SIG-M5 treated with dmso at 0.1 percent for 504 hours (cell line): ENCODE results near the gene TNIK.
"Not testable (repeated sequence)": the region's sequence is repeated elsewhere in the genome, so short reads cannot be mapped to it uniquely, and the experiment has no call there.

Experiments
- DNase-seq: peaks from one replicate; lab custom pipeline; 2025; ENCODE audit not compliant: unreplicated experiment; lab: John Stamatoyannopoulos, UW

TNIK gene

DNA sequence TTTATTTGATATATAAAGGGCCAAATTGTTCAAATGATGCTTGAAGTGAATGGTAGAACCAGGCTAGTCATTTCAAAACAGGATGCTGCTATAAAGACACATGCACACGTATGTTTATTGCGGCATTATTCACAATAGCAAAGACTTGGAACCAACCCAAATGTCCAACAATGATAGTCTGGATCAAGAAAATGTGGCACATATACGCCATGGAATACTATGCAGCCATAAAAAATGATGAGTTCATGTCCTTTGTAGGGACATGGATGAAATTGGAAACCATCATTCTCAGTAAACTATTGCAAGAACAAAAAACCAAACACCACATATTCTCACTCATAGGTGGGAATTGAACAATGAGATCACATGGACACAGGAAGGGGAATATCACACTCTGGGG is 172.4 kb downstream of the TNIK start:
- DNase-seq, result not testable (repeated sequence)

DNA sequence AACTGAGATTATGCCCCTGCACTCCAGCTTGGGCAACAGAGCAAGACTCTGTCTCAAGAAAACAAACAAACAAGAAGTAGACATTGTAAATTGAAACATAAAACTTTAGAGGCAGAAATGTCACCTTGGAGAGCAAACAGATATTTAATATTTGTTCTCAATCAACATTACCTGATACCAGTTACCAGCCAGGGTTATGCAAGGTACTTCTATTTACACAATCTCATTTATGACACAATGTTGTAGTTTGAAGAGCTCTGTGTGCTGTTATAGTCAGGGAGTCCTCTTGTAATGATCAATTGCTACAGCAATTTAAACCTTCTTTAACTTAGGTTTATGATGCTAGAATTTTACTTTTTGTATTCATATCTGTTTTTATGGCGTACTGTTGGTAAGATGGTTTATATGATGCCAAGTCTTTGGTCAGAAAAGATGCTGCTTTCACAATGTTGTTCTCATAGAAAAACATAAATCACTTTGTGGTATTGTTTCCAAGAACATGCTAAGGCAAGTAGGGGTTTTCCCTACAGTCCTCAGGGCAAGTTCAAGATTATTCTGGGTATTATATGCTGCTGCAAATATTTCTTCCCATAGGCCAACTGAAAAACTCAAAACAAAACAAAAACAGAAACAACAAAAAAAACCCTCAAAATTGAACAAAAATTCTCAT is 173.5 kb downstream of the TNIK start:
- no peak for DNase-seq

DNA sequence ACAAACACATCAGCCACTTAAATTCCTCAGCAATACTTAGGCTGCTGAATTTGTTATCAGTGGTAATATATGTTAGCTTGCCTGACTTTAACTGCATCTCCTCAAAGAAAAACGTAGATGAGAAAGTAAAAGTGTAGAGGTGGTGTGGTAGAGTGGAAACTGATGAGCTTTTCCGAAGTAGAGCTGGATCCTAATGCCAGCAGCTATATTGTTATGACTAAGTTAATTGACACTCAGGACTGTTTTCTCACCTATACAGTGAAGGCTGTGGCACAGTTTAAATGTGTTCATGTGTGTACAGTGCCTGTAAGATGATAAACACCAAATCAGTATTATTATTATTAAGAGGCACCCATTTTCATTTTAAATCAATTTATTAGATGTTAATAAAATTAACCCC is 174.9 kb downstream of the TNIK start:
- DNase-seq, result no peak

DNA sequence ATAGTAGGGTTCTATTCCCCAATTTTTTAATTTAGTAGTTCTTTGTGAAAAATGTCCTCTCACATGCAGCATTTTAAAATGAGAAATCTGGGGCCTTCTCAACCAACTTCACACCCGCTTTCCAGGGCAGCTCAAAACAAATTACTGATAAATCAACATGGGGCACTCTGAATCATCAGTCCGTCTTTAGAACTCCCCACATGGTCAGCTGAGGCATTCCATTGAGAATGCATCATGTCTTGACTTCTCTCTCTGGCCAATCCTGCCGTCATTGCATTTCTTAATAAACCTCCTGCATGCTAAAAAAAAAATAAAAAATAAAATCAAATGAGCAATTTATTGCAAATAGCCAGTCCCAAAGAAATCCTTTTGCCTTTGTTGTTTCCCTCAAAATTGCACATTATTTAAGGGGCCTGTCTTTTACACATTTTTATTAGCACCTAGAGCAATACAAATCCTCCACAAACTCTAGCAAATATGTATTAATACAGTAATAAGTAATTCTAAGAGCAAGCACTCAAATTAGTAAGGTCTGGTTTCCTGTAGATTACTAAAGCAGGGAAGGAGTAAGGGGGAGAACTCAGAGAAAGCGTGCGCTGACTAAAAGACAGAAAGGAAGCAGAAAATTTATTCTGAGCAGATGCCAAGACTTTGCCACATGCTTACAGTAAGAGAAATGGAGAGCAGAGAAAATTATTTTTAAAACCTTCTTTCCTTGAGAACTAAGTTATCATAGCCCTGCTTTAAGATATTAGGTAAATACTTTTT is 175.7 kb downstream of the TNIK start:
- no peak for DNase-seq

- no peak for DNase-seq
Measured at GRCh38 chr3:171283848-171284222, 176.4 kb downstream of the TNIK start.

DNA sequence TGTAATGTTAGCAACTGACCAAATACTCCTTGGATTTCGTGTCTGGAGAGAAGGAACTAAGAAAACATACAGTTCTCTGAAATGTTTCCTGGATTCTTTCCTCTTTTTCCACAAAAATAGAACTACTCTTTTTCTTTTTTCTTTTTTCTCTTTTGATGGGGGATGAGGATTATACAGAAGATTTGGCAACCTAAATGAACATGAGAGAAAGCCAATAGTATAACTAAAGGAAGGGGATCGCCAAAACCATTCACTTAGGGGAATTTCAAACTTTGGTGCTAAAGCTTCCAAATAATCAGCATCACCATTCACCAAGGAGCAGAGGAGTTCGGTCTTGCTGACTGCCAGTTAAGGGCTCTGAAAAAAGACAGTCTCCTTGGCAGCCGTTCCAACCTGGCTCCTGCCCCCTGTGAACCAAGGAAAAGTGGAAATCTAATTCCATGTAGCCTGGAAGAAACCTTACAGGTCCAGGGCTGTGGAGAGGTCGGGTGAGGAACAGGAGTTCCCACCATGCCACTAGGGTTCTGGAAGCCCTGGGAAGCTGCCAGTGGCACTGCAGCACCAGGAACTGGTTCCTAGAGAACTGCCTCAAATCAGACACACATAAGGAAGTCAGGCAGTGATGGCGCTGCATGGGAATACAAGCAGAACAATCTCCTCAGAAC is 176.9 kb downstream of the TNIK start:
- no peak for DNase-seq

DNA sequence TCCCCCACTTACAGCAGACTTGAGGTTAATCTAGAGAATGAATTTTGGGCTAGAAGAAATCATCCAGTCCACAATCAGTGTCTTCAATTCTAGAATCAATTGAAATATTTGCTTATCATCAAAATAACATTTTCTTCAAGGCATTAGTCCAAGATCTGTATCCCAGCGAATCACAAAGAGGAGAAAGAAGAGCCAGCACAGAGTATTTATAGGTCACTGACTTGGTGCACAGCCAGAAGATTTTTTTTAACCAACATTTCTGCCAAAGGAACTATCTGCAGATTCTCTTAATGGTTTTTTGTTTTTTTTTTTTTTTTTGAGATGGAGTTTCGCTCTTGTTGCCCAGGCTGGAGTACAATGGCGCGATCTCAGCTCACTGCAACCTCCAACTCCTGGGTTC is 178.2 kb downstream of the TNIK start:
- DNase-seq, result no peak

- DNase-seq, result no peak
Measured at GRCh38 chr3:171281256-171281992, 178.8 kb downstream of the TNIK start.

DNA sequence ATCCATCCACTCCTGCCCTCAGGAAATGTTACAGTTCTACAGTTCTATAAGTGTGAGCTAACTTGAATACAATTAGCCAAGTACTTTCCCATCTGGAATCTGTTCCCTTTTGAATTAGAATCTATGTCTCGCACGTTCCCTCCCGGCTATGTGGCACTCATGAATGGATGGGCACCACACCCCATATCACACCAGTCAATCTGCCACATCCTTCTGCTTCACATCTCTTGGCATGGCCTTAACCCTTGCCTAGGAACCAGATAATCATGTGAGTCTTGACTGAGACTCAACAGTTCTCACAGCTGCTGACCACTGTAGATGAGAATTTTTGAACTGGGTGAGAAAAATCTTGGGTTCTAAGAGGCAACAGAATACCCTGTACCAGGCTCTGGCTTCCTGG is 180.2 kb downstream of the TNIK start:
- no peak for DNase-seq

DNA sequence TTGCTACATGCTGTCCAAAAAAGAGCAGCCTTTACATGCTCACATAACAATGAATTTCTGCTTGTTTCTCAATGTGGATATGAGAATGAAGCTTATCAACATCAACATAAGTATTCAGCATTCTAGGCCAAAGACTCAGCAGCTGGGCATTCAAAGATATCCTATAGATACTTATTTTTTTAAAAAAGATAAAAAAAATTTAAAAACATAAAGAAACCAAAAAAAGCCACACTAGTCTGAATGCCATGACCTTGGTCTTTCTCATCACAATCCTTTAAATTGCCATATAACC is 182.0 kb downstream of the TNIK start:
- no peak for DNase-seq

DNA sequence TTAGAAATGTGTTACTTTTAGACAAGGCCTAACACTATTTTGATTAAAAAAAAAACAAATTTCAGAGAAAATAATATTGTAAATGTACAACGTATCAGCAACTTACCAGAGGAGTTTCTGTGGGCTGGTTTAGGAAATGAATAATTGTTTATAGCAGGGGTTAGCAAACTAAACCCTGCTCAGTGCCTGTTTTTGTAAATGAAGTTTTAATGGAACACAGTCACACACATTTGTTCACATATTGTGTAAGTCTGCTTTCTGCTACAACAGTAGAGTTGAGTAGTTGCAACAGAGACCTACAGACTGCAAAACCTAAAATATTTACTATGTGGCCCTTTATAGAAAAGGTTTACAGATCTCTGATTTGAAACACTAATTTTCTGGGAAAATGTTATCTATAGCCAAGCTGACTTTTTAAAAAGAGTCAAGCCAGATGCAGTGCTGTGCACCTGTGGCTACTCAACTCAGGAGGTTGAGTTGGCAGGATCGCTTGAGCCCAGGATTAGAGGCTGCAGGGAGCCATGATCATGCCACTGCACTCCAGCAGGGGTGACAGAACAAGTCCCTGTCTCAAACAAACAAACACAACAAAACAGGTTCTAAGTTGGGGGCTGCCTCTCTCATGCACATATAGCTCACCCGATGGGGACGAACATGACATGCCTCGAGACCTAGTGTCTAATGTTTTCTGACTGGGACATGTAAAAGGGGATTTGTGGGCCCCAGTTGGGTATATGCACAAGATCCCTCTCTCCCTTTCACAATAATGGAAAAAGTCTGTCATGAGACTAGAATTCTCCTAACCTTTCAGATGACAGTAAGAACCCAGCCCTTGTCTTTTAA is 182.5 kb downstream of the TNIK start:
- DNase-seq, result no peak

- no peak for DNase-seq
Measured at GRCh38 chr3:171276923-171277322, 183.3 kb downstream of the TNIK start.

GRCh38 chr3:171274222-171274621 is 186.0 kb downstream of the TNIK start:
- no peak for DNase-seq

- no peak for DNase-seq
Measured at GRCh38 chr3:171270541-171270940, 189.7 kb downstream of the TNIK start.

DNA sequence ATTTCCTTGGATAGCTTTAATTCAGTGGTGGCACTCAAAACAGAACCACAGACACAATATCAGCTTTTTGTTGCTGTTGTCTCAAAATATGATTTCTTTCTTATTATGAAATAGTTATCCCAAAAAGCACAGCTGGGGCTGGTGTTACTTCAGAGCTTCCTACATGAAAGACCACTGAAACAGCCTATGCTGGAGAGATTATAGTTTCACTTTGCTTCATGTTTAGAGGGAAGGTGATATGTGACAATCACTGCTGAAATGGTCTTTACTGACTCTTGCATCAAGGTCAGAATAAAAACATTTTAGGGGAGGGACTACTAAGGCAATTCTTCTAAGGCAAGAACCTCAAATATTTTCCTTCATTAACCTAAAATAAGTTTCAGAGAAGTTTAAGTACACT is 190.7 kb downstream of the TNIK start:
- DNase-seq, result no peak

DNA sequence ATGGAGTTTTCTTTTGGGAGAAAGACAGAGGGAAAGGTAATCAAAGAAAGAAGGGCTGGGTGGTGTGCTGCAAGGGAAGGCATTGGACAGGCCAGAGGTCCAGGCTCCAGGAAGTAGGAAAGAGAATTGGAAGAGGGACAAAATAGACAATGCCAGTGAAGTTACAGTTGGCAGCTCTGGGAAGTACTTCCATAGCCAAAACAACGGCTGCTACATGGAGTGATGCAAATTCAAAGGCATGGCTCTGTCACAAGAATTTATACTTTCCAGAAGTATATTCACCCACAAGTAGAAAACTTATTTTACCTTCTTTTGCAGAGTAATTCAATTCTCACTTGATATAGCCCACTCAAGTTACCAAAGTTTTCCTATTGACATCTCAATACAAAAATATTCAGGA is 191.5 kb downstream of the TNIK start:
- DNase-seq, result no peak

GRCh38 chr3:171267104-171267503 is 193.1 kb downstream of the TNIK start:
- no peak for DNase-seq

GRCh38 chr3:171266740-171267073 is 193.5 kb downstream of the TNIK start:
- DNase-seq, result no peak

- no peak for DNase-seq
Measured at GRCh38 chr3:171266034-171266739, 194.0 kb downstream of the TNIK start.

DNA sequence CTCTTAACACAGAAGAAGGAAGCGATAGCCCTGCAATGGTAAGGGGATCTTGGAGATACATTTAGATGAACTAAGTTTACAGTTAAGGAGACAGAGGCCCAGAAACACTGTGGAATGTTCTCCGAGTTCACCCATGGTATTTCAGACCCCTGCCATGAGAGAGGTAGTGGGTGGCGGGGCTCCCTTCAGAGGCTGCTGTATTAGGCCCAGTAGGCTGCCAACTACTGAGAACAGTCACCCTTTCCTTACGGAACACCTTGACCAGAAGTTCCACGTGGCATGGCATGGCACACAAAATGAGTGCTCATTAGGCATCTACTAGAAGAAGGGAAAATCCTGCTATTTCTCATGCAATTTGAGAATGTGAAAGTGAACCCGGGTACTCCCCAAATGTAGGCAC is 195.4 kb downstream of the TNIK start:
- DNase-seq, result no peak
